H1 (cell line): ENCODE results near the gene KCNQ1OT1. TPM values are rescaled to one million over a fixed set of nuclear protein-coding genes. Genes with fewer than 3 reads are reported as not detected.

Source experiments
- CBX8 ChIP-seq: fragments of 300-800, 300-1000 bp; sonication (generic); IDR thresholded peaks from 2 replicates; pipeline ENCODE4 v1.7.1; 2016; ENCODE audit warnings: low read depth, low read length, borderline replicate concordance
- EGR1 ChIP-seq: IDR thresholded peaks from 2 replicates; pipeline ENCODE4 v1.6.1; 2011; ENCODE audit warnings: low read depth, low read length, borderline replicate concordance
- GABPA ChIP-seq: IDR thresholded peaks from 2 replicates; pipeline ENCODE4 v1.6.1; 2011; ENCODE audit warnings: mild to moderate bottlenecking, low read length, moderate library complexity, borderline replicate concordance; ENCODE audit not compliant: insufficient read depth
- GTF2F1 ChIP-seq: IDR thresholded peaks from 2 replicates; pipeline ENCODE4 v1.6.1; 2012; ENCODE audit warnings: low read depth, low read length, improper control_type of control experiment, borderline replicate concordance
- HDAC6 ChIP-seq: IDR thresholded peaks from one replicate; pipeline ENCODE4 v1.7.1; 2012; ENCODE audit warnings: low read depth, mild to moderate bottlenecking, inconsistent platforms, low read length, moderate library complexity
- JUND ChIP-seq: IDR thresholded peaks from 2 replicates; pipeline ENCODE4 v1.6.1; 2011; ENCODE audit warnings: mild to moderate bottlenecking, improper control_type of control experiment, low read length
- RFX5 ChIP-seq: IDR thresholded peaks from 2 replicates; pipeline ENCODE4 v1.6.1; 2011; ENCODE audit warnings: low read depth, low read length, improper control_type of control experiment, borderline replicate concordance
- SUZ12 ChIP-seq: fragments of 200-600 bp; sonication (generic); IDR thresholded peaks from 2 replicates; pipeline ENCODE4 v1.6.1; 2012; ENCODE audit warnings: mild to moderate bottlenecking, inconsistent platforms, low read length, moderate library complexity, mixed read lengths
- ZNF274 ChIP-seq: IDR thresholded peaks from 2 replicates; pipeline ENCODE4 v1.7.0; 2012; ENCODE audit warnings: low read length, borderline replicate concordance; ENCODE audit errors: extremely low read depth
- polyA plus RNA-seq, 7 experiments: library from polyadenylated mRNA; depleted of rRNA in 3 of 7; stranded (reverse) in 5 of 7; unstranded in 2 of 7; fragments of >200 nt in 5 of 7; fragments of 200-250 nt in 2 of 7; gene quantifications; 1 replicate in 5 of 7; 2 replicates in 1 of 7; 4 replicates in 1 of 7; pipeline versions ENCODE4 v1.2.1 to v1.2.3, GENCODE V29; 2011 to 2013; ENCODE audit warnings: missing spikeins in 2 of 7, mixed read lengths in 2 of 7
- total RNA-seq: library from RNA; stranded (reverse); fragmentation: NEBNext Ultra II Directional; extraction: Animal tissue kit (Norgen Biotek cat#: 25700); gene quantifications from 2 replicates; pipeline ENCODE4 v1.2.1, GENCODE V29; 2021
- TF ChIP-seq, protein P1 (sequence below): fragments of 300-600 bp; sonication (generic); IDR thresholded peaks from 2 replicates; pipeline ENCODE4 v1.7.1; 2012; ENCODE audit warnings: low read length, moderate library complexity, mild to moderate bottlenecking, inconsistent platforms; ENCODE audit not compliant: insufficient replicate concordance

KCNQ1OT1 gene
- total and polyA plus RNA-seq, 2 of the 8 experiments (the other 6 are each of a cell fraction or from before 2014, with no cell fraction given) = 0.21 to 1.2 TPM

DNA sequence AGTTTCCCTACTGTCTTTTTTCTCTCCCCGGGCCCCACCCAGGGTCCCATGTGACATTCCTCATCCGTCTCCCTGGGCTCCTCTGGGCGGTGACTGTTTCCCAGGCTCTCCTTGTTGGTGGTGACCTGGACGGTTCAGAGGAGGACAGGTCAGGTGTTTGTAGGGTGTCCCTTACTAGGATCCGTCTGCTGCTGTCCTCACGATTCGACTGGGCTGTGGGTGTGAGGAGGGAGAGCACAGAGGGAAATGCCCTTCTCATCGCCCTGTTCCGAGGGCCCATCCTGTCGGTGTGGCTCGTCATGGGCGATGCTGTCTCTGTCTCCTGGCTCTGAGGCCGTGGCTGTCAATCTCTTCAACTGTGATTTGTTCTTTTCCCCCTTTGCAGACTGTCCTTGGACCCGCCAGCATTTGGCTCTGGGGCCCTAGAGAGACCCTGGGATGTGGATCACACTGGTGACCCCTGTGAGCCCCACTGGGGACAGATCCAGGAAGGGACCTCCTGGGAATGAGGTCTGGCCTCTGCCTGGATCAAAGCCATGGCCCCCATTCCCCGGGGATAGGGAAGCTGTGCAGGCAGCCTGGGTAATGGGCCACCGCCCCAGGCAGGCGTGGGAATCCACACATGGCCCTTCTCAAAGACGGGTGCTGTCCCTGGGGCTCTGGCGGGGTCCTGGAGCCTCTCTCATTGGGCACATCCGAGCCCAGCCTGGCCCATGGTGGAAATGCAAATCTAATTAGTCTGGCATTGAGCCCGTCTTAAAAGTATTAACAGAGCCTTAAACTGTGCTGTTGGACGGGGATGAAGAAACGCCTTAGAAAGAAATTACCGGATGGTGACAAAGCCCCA, 46.8 kb upstream of the KCNQ1OT1 start (continued):
- TF ChIP-seq, protein P1, sequence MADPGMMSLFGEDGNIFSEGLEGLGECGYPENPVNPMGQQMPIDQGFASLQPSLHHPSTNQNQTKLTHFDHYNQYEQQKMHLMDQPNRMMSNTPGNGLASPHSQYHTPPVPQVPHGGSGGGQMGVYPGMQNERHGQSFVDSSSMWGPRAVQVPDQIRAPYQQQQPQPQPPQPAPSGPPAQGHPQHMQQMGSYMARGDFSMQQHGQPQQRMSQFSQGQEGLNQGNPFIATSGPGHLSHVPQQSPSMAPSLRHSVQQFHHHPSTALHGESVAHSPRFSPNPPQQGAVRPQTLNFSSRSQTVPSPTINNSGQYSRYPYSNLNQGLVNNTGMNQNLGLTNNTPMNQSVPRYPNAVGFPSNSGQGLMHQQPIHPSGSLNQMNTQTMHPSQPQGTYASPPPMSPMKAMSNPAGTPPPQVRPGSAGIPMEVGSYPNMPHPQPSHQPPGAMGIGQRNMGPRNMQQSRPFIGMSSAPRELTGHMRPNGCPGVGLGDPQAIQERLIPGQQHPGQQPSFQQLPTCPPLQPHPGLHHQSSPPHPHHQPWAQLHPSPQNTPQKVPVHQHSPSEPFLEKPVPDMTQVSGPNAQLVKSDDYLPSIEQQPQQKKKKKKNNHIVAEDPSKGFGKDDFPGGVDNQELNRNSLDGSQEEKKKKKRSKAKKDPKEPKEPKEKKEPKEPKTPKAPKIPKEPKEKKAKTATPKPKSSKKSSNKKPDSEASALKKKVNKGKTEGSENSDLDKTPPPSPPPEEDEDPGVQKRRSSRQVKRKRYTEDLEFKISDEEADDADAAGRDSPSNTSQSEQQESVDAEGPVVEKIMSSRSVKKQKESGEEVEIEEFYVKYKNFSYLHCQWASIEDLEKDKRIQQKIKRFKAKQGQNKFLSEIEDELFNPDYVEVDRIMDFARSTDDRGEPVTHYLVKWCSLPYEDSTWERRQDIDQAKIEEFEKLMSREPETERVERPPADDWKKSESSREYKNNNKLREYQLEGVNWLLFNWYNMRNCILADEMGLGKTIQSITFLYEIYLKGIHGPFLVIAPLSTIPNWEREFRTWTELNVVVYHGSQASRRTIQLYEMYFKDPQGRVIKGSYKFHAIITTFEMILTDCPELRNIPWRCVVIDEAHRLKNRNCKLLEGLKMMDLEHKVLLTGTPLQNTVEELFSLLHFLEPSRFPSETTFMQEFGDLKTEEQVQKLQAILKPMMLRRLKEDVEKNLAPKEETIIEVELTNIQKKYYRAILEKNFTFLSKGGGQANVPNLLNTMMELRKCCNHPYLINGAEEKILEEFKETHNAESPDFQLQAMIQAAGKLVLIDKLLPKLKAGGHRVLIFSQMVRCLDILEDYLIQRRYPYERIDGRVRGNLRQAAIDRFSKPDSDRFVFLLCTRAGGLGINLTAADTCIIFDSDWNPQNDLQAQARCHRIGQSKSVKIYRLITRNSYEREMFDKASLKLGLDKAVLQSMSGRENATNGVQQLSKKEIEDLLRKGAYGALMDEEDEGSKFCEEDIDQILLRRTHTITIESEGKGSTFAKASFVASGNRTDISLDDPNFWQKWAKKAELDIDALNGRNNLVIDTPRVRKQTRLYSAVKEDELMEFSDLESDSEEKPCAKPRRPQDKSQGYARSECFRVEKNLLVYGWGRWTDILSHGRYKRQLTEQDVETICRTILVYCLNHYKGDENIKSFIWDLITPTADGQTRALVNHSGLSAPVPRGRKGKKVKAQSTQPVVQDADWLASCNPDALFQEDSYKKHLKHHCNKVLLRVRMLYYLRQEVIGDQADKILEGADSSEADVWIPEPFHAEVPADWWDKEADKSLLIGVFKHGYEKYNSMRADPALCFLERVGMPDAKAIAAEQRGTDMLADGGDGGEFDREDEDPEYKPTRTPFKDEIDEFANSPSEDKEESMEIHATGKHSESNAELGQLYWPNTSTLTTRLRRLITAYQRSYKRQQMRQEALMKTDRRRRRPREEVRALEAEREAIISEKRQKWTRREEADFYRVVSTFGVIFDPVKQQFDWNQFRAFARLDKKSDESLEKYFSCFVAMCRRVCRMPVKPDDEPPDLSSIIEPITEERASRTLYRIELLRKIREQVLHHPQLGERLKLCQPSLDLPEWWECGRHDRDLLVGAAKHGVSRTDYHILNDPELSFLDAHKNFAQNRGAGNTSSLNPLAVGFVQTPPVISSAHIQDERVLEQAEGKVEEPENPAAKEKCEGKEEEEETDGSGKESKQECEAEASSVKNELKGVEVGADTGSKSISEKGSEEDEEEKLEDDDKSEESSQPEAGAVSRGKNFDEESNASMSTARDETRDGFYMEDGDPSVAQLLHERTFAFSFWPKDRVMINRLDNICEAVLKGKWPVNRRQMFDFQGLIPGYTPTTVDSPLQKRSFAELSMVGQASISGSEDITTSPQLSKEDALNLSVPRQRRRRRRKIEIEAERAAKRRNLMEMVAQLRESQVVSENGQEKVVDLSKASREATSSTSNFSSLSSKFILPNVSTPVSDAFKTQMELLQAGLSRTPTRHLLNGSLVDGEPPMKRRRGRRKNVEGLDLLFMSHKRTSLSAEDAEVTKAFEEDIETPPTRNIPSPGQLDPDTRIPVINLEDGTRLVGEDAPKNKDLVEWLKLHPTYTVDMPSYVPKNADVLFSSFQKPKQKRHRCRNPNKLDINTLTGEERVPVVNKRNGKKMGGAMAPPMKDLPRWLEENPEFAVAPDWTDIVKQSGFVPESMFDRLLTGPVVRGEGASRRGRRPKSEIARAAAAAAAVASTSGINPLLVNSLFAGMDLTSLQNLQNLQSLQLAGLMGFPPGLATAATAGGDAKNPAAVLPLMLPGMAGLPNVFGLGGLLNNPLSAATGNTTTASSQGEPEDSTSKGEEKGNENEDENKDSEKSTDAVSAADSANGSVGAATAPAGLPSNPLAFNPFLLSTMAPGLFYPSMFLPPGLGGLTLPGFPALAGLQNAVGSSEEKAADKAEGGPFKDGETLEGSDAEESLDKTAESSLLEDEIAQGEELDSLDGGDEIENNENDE = no peak
- TF ChIP-seq ZNF274 (no peak), RFX5 (no peak), GABPA (no peak), GTF2F1 (no peak), EGR1 (no peak), JUND (no peak), CBX8 (no peak), SUZ12 (no peak), HDAC6 (no peak)
